DOHH2 (cell line): ENCODE results near the gene ZNF580.

Experiments
- H3F3A ChIP-seq: fragments of 200-600 bp; sonication (generic), shearing (Covaris generic); 2 replicates; pipeline ENCODE4 v1.6.0; 2016; ENCODE audit warnings: antibody characterized with exemption, mild to moderate bottlenecking; ENCODE audit not compliant: control insufficient read depth, insufficient read depth
- H3K27ac ChIP-seq: fragments of 200-600 bp; sonication (generic); 2 replicates; pipeline ENCODE4 v1.5.1; 2014; ENCODE audit warnings: low read depth, mild to moderate bottlenecking, low read length, moderate library complexity
- H3K27me3 ChIP-seq: fragments of 200-600 bp; sonication (generic); 2 replicates; pipeline ENCODE4 v1.6.1; 2014; ENCODE audit warnings: mild to moderate bottlenecking, low read length, mixed read lengths; ENCODE audit not compliant: control insufficient read depth
- H3K36me3 ChIP-seq: fragments of 200-600 bp; sonication (generic); 2 replicates; pipeline ENCODE4 v1.6.1; 2014; ENCODE audit warnings: mild to moderate bottlenecking, low read length, moderate library complexity, mixed read lengths; ENCODE audit not compliant: control insufficient read depth
- H3K4me1 ChIP-seq: fragments of 200-600 bp; sonication (generic); 2 replicates; pipeline ENCODE4 v1.6.1; 2014; ENCODE audit warnings: mild to moderate bottlenecking, low read length, mixed read lengths; ENCODE audit not compliant: control insufficient read depth
- H3K4me2 ChIP-seq: fragments of 200-600 bp; sonication (generic); 2 replicates; pipeline ENCODE4 v1.6.0; 2014; ENCODE audit warnings: mild to moderate bottlenecking, low read length, moderate library complexity
- H3K4me3 ChIP-seq: fragments of 200-600 bp; sonication (generic); 2 replicates; pipeline ENCODE4 v1.5.1; 2014; ENCODE audit warnings: mild to moderate bottlenecking, low read length, mixed read lengths
- H3K79me2 ChIP-seq: fragments of 200-600 bp; sonication (generic); 2 replicates; pipeline ENCODE4 v1.6.1; 2014; ENCODE audit warnings: mild to moderate bottlenecking, low read length, mixed read lengths; ENCODE audit not compliant: control insufficient read depth
- H3K9me2 ChIP-seq: fragments of 200-600 bp; sonication (generic); replicated peaks from 2 replicates; pipeline ENCODE4 v1.6.1; 2014; ENCODE audit warnings: mild to moderate bottlenecking, low read length, mixed read lengths; ENCODE audit not compliant: control insufficient read depth
- H3K9me3 ChIP-seq: fragments of 200-600 bp; sonication (generic); 2 replicates; pipeline ENCODE4 v1.6.1; 2014; ENCODE audit warnings: antibody characterized with exemption, low read length, mixed read lengths; ENCODE audit not compliant: control insufficient read depth, insufficient read depth
- H4K20me1 ChIP-seq: fragments of 200-600 bp; sonication (generic); 2 replicates; pipeline ENCODE4 v1.6.0; 2014; ENCODE audit warnings: low read depth, mild to moderate bottlenecking, antibody characterized with exemption, low read length, moderate library complexity; ENCODE audit not compliant: control insufficient read depth, insufficient read depth
- CTCF ChIP-seq: fragments of 200-600 bp; sonication (generic); IDR thresholded peaks from one replicate; pipeline ENCODE4 v1.5.1; 2014; ENCODE audit warnings: antibody characterized with exemption, mild to moderate bottlenecking, low read depth, low read length; ENCODE audit not compliant: poor library complexity, severe bottlenecking
- EZH2phosphoT487 ChIP-seq: fragments of 200-600 bp; sonication (generic); IDR thresholded peaks from 2 replicates; pipeline ENCODE4 v1.6.1; 2017; ENCODE audit warnings: borderline replicate concordance, mild to moderate bottlenecking, antibody characterized with exemption, low read length, moderate library complexity, mixed read lengths

Gene ZNF580

GRCh38 chr19:55611300-55611982 lies 29.4 kb upstream of the ZNF580 start:
- Histone ChIP-seq H4K20me1 (peaks cover 11% of the 10 kb centered on the region; the same call in 1 of the 2 replicates), H3K4me2 (no peak overlapping the region), H3K79me2 (peaks cover 67% of the 10 kb centered on the region), H3K4me1 (peaks cover 18% of the 10 kb centered on the region), H3K36me3 (peaks cover 47% of the 10 kb centered on the region), H3K9me2 (no peaks in the 10 kb centered on the region), H3K4me3 (no peak overlapping the region), H3K9me3 (no peaks in the 10 kb centered on the region), H3K27ac (no peak overlapping the region), H3F3A (no peaks in the 10 kb centered on the region), H3K27me3 (no peaks in the 10 kb centered on the region)
- no peak for TF ChIP-seq EZH2phosphoT487
- no peak for TF ChIP-seq CTCF

DNA sequence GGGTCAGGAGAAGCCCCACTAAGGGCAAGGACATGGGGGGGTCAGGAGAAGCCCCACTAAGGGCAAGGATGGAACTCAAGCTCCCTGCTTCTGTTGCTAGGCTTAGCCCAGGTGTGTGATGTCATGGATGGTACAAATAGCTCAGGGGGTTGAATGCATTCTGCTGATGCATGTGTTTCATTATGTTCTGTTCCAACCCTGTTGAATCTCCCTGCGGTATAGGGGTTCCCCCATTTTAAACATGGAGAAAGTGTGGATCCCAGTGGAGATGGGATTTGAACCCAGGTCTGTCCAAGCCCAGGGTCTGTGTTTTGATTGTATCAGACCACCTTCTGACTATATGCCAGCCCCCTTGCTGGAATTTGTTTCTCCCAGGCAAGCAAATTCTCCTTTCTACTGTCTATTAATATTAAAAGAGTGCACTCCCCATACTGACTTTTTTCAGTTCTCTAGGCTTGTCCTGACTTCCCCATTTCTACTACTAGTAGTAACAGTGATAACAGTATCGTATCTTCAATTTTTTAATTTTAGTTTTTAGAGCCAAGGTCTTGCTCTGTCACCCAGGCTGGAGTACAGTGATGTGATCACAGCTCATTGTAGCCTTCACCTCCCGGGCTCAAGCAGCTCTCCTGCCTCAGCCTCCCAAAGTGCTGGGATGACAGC lies 28.7 kb upstream of the ZNF580 start:
- TF ChIP-seq EZH2phosphoT487 (no peak), CTCF (no peak)
- Histone ChIP-seq H3K4me2 (no peak overlapping the region), H3F3A (no peaks in the 10 kb centered on the region), H3K36me3 (peaks cover 44% of the 10 kb centered on the region), H3K9me2 (no peaks in the 10 kb centered on the region), H3K9me3 (no peaks in the 10 kb centered on the region), H4K20me1 (peaks cover 7% of the 10 kb centered on the region; the same call in 1 of the 2 replicates), H3K79me2 (peaks cover 60% of the 10 kb centered on the region), H3K4me3 (no peak overlapping the region), H3K27ac (no peak overlapping the region), H3K4me1 (peaks cover 11% of the 10 kb centered on the region), H3K27me3 (no peaks in the 10 kb centered on the region)

GRCh38 chr19:55613396-55613795 lies 27.4 kb upstream of the ZNF580 start:
- Histone ChIP-seq H3F3A (no peaks in the 10 kb centered on the region), H3K9me2 (no peaks in the 10 kb centered on the region), H4K20me1 (peaks cover 4% of the 10 kb centered on the region; the same call in 1 of the 2 replicates), H3K4me1 (peaks cover 7% of the 10 kb centered on the region), H3K79me2 (peaks cover 47% of the 10 kb centered on the region), H3K27ac (no peak overlapping the region), H3K9me3 (no peaks in the 10 kb centered on the region), H3K4me3 (no peak overlapping the region), H3K4me2 (no peak overlapping the region), H3K36me3 (peaks cover 43% of the 10 kb centered on the region), H3K27me3 (no peaks in the 10 kb centered on the region)
- TF ChIP-seq EZH2phosphoT487 (no peak), CTCF (no peak)
